Liver (tissue), 9 donors: ENCODE data around the gene ACKR3. TPM values are rescaled to one million over a fixed set of nuclear protein-coding genes. Genes with fewer than 3 reads are reported as not detected.

Source experiments
- DNase-seq: peaks from one replicate; pipeline ENCODE4 v3.0.0-alpha.2; 2017; ENCODE audit warnings: low spot score
- H3K27ac ChIP-seq, 2 donors: one replicate each; pipeline ENCODE4 v1.7.0; 2013; ENCODE audit warnings: inconsistent platforms in 2 of 2, low read length in 2 of 2, control low read depth in 1 of 2, low read depth in 1 of 2, mild to moderate bottlenecking in 1 of 2
- H3K27me3 ChIP-seq, 4 donors: one replicate each; pipeline versions ENCODE4 v1.6.1 to v1.7.0; 2013; ENCODE audit warnings: low read length in 3 of 4, inconsistent platforms in 1 of 4, mild to moderate bottlenecking in 1 of 4, moderate library complexity in 1 of 4; ENCODE audit not compliant: control insufficient read depth in 4 of 4, insufficient read depth in 4 of 4
- H3K36me3 ChIP-seq, 4 donors: one replicate each; pipeline versions ENCODE4 v1.6.1 to v1.7.0; 2013; ENCODE audit warnings: low read length in 3 of 4, mild to moderate bottlenecking in 3 of 4, low read depth in 1 of 4, moderate library complexity in 1 of 4; ENCODE audit not compliant: control insufficient read depth in 4 of 4, insufficient read depth in 3 of 4
- H3K4me1 ChIP-seq, 4 donors: one replicate each; pipeline versions ENCODE4 v1.6.1 to v1.7.0; 2013; ENCODE audit warnings: low read length in 3 of 4, mild to moderate bottlenecking in 3 of 4, moderate library complexity in 1 of 4; ENCODE audit not compliant: control insufficient read depth in 4 of 4, insufficient read depth in 4 of 4
- H3K4me3 ChIP-seq, 3 donors: one replicate each; pipeline versions ENCODE4 v1.6.1 to v1.7.0; 2013; ENCODE audit warnings: low read length in 3 of 3, control low read depth in 1 of 3, low read depth in 1 of 3, mild to moderate bottlenecking in 1 of 3
- H3K9ac ChIP-seq, 2 donors: one replicate each; pipeline ENCODE4 v1.7.0; 2013; ENCODE audit warnings: low read length in 2 of 2, mild to moderate bottlenecking in 2 of 2, moderate library complexity in 2 of 2, control low read depth in 1 of 2, low read depth in 1 of 2
- H3K9me3 ChIP-seq, 4 donors: one replicate each; pipeline versions ENCODE4 v1.6.1 to v1.7.0; 2013; ENCODE audit warnings: low read length in 3 of 4; ENCODE audit not compliant: control insufficient read depth in 4 of 4
- ATF3 ChIP-seq: IDR thresholded peaks from 2 replicates; pipeline ENCODE4 v1.6.1; 2016; ENCODE audit warnings: antibody characterized with exemption
- CTCF ChIP-seq: fragments of 150-350 bp; IDR thresholded peaks from 2 replicates; pipeline ENCODE4 v1.5.1; 2017; ENCODE audit warnings: improper control_type of control experiment, low read depth, low read length; ENCODE audit not compliant: missing input control
- EGR1 ChIP-seq, 2 donors: IDR thresholded peaks; 2 replicates each; pipeline ENCODE4 v1.6.1; 2016 to 2018; ENCODE audit warnings: antibody characterized with exemption in 2 of 2, low read depth in 2 of 2
- FOXA1 ChIP-seq: IDR thresholded peaks from 2 replicates; pipeline ENCODE4 v1.6.1; 2016; ENCODE audit warnings: antibody characterized with exemption
- FOXA2 ChIP-seq: IDR thresholded peaks from 2 replicates; pipeline ENCODE4 v1.6.1; 2016; ENCODE audit warnings: antibody characterized with exemption
- GABPA ChIP-seq, 2 donors: IDR thresholded peaks in 1 of 2; conservative IDR thresholded peaks in 1 of 2; 2 replicates each; pipeline ENCODE4 v1.6.1; 2016; ENCODE audit warnings: antibody characterized with exemption in 2 of 2, mild to moderate bottlenecking in 1 of 2, moderate library complexity in 1 of 2
- HNF4A ChIP-seq, 2 donors: conservative IDR thresholded peaks; 2 replicates each; pipeline ENCODE4 v1.6.1; 2016; ENCODE audit warnings: antibody characterized with exemption in 2 of 2, mild to moderate bottlenecking in 2 of 2
- HNF4G ChIP-seq: IDR thresholded peaks from 2 replicates; pipeline ENCODE4 v1.6.1; 2016; ENCODE audit warnings: antibody characterized with exemption
- JUND ChIP-seq, 2 donors: IDR thresholded peaks; 2 replicates each; pipeline ENCODE4 v1.6.1; 2016; ENCODE audit warnings: antibody characterized with exemption in 2 of 2
- MAX ChIP-seq: IDR thresholded peaks from 2 replicates; pipeline ENCODE4 v1.6.1; 2016; ENCODE audit warnings: antibody characterized with exemption
- NR2F2 ChIP-seq: IDR thresholded peaks from 2 replicates; pipeline ENCODE4 v1.6.1; 2016; ENCODE audit warnings: antibody characterized with exemption
- RAD21 ChIP-seq, 2 donors: IDR thresholded peaks; 2 replicates each; pipeline ENCODE4 v1.6.1; 2016; ENCODE audit warnings: antibody characterized with exemption in 2 of 2, mild to moderate bottlenecking in 2 of 2
- REST ChIP-seq: IDR thresholded peaks from 2 replicates; pipeline ENCODE4 v1.6.1; 2016; ENCODE audit warnings: antibody characterized with exemption, mild to moderate bottlenecking
- RXRA ChIP-seq, 2 donors: IDR thresholded peaks; 2 replicates each; pipeline ENCODE4 v1.6.1; 2017 to 2018; ENCODE audit warnings: antibody characterized with exemption in 2 of 2, mild to moderate bottlenecking in 1 of 2
- SP1 ChIP-seq: IDR thresholded peaks from 2 replicates; pipeline ENCODE4 v1.6.1; 2018; ENCODE audit warnings: antibody characterized with exemption, mild to moderate bottlenecking
- TAF1 ChIP-seq: conservative IDR thresholded peaks from 2 replicates; pipeline ENCODE4 v1.6.1; 2016; ENCODE audit warnings: antibody characterized with exemption, mild to moderate bottlenecking
- YY1 ChIP-seq: IDR thresholded peaks from 2 replicates; pipeline ENCODE4 v1.6.1; 2016; ENCODE audit warnings: antibody characterized with exemption, mild to moderate bottlenecking
- ZBTB33 ChIP-seq: IDR thresholded peaks from 2 replicates; pipeline ENCODE4 v1.6.1; 2016; ENCODE audit warnings: antibody characterized with exemption
- WGBS: extraction: QIAGEN DNeasy Blood & Tissue Kit; methylation state at CpG from one replicate; pipeline ENCODE4 v1.1.7; 2013; 5-methylcytosine and 5-hydroxymethylcytosine counted together
- polyA plus RNA-seq, 2 donors: library from polyadenylated mRNA; stranded (reverse) in 1 of 2; unstranded in 1 of 2; fragments of 200-250 nt in 1 of 2; fragments of >200 nt in 1 of 2; fragmentation: Nextera tagmentation in 1 of 2; extraction: Ambion mirVana in 1 of 2; gene quantifications; one replicate each; pipeline versions ENCODE4 v1.2.1 to v1.2.3, GENCODE V29; 2013 to 2015
- total RNA-seq, 2 donors: library from RNA; depleted of rRNA; stranded (reverse); fragments of >200 nt; gene quantifications; one replicate each; pipeline ENCODE4 v1.2.3, GENCODE V29; 2014
- donor health status: healthy.
- donor health status: healthy.
- donor health status: healthy.
- donor health status: healthy.
- donor health status: healthy.

ACKR3 gene
- total and polyA plus RNA-seq, 4 donors = 1.6 to 6.0 (median 3.0) TPM

GRCh38 chr2:236592821-236593220 lies 23.2 kb downstream of the ACKR3 start:
- H3K9me3 ChIP-seq = no peaks in the 10 kb centered on the region
- no peak overlapping the region for H3K27ac ChIP-seq
- H3K4me1 ChIP-seq = no peaks in the 10 kb centered on the region
- no peak for DNase-seq
- H3K36me3 ChIP-seq = no peaks in the 10 kb centered on the region
- TF ChIP-seq RXRA (IDR thresholded peaks at IDR 0.05) (no peak), MAX (no peak), JUND (IDR thresholded peaks at IDR 0.05) (no peak), ZBTB33 (no peak), EGR1 (IDR thresholded peaks at IDR 0.05; ENCODE audit: low read depth in 2 of 2) (no peak), HNF4A (conservative IDR thresholded peaks at IDR 0.05) (no peak)
- H3K4me3 ChIP-seq = no peak overlapping the region
- H3K9ac ChIP-seq = no peak overlapping the region
- WGBS = 67% methylated on average over 14 of the region's 14 CpGs
- H3K27me3 ChIP-seq = no peaks in the 10 kb centered on the region

- no peak overlapping the region for H3K9ac ChIP-seq
- no peak overlapping the region for H3K27ac ChIP-seq
- WGBS = 95% methylated on average over 2 of the region's 2 CpGs
- H3K9me3 ChIP-seq = no peaks in the 10 kb centered on the region
- no peaks in the 10 kb centered on the region for H3K27me3 ChIP-seq
- no peaks in the 10 kb centered on the region for H3K4me1 ChIP-seq
- no peak for DNase-seq
- H3K36me3 ChIP-seq = no peaks in the 10 kb centered on the region
- H3K4me3 ChIP-seq = no peak overlapping the region
- TF ChIP-seq HNF4A (conservative IDR thresholded peaks at IDR 0.05) (no peak), ATF3 (no peak), CTCF (no peak), SP1 (no peak), RXRA (IDR thresholded peaks at IDR 0.05) (no peak), NR2F2 (no peak), GABPA (IDR thresholded peaks at IDR 0.05 in 1 of 2, conservative IDR thresholded peaks at IDR 0.05 in 1 of 2) (no peak), EGR1 (IDR thresholded peaks at IDR 0.05; ENCODE audit: low read depth in 2 of 2) (no peak), JUND (IDR thresholded peaks at IDR 0.05) (no peak), YY1 (no peak), TAF1 (no peak), REST (no peak), FOXA2 (no peak), RAD21 (IDR thresholded peaks at IDR 0.05) (no peak), FOXA1 (no peak), MAX (no peak), ZBTB33 (no peak), HNF4G (no peak)
Observed at GRCh38 chr2:236593531-236593930, 23.9 kb downstream of the ACKR3 start.
